Cerebellar cortex (tissue), 1 donor: ENCODE data around the gene STK4.

Experiments
- DNase-seq: peaks from one replicate; pipeline ENCODE4 v3.0.0-alpha.2; 2015; ENCODE audit warnings: low spot score

The STK4 gene

DNA sequence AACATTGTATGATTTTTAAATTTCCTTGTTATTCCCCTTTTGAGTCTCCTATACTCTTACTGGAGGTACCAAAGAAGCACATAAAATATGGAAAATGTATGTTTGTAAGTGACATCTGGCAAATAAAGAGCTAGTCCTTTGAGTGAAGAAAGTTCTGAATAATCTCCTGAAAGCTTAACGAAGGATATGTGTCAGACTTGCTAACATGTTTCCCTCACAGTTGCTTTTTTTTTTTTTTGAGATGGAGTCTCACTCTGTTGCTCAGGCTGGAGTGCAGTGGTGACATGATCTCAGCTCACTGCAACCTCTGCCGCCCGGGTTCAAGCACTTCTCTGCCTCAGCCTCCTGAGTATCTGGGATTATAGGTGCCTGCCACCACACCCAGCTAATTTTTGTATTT lies 63.6 kb downstream of the STK4 start:
- no peak for DNase-seq

DNA sequence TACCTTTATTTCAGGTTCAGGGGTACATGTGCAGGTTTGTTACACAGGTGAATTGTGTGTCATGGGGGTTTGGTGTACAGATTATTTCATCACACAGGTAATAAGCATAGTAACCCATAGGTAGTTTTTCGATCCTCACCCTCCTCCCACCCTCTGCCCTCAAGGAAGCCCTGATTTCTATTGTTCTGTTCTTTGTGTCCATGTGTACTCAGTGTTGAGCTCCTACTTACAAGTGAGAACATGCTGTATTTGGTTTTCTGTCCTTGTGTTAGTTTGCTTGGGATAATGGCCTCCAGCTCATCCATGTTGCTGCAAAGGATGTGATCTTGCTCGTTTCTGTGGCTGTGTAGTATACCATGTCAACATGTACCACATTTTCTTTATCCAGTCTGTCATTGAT lies 66.0 kb downstream of the STK4 start:
- DNase-seq: no peak

DNA sequence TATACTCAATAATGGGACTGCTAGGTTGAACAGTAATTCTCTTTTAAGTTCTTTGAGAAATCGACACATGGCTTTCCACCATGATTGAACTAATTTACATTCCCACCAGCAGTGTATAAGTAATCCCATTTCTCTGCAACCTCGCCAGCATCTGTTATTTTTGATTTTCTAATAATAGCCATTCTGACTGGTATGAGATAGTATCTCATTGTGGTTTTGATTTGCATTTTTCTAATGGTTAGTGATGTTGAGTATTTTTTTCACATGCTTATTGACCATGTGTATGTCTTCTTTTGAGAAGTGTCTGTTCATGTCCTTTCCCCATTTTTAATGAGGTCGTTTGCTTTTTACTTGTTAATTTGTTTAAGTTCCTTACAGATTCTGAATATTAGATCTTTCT lies 66.5 kb downstream of the STK4 start:
- DNase-seq: no peak

DNA sequence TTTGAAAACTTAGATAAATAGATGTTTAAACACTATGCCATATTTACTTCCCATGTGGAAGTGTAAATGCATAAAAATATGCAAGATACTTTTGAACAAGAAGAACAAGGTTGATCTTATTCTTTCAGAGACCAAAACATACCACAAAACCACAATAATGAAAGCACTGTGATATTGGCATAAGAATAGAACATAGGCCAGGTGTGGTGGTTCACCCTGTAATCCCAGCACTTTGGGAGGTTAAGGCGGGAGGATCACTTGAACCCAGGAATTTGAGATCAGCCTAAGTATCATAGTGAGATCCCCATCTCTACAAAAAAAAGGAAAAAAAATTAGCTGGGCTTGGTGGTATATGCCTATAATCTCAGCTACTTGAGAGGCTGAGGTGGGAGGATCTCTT lies 68.1 kb downstream of the STK4 start:
- DNase-seq: no peak

DNA sequence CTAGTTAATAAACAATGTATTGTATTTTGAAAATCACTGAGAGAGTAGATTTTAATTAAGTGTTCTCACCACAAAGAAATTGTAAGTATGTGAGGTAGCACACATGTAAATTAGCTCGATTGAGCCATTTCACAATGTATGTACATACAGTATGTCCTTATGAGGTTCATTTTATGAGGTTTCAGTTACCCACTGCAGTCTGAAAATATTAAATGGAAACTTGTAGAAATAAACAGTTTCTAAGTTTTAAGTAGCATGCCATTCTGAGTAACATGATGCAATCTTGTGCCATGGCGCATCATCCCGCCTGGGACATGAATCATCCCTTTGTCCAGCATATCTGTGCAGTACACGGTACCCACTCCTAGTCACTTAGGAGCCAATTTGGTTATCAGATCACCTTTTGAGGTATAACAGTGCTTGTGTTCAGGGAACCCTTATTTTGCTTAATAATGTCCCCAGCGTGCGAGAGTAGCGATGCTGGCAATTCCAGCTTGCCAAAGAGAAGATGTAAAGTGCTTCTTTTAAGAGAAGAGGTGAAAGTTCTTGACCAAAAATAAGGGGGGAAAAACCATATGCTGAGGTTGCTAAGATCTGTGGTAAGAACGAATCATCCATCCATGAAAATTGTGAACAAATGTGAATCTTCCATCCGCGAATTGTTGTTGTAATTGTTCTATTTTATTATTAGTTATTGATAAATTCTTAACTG lies 69.9 kb downstream of the STK4 start:
- DNase-seq: no peak

DNA sequence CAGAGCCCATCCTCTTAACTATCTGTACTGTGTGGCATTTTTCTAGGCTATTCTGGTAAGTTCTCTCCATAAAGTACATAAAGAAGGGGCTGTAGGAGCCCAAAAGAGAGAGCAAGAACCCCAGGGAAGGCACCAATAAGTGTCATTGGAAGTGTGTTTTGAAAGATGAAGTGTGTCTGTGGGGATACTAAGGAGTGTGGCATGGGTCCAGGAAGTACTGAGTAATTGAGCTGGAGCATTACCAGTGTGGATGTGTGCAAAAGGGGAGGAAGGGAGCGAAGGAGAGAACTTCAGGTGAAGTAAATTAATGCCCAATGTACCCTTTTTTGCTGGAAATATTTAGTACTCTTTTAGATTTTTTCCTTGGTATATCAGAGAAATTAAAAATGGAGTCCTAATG lies 70.7 kb downstream of the STK4 start:
- no peak for DNase-seq

DNA sequence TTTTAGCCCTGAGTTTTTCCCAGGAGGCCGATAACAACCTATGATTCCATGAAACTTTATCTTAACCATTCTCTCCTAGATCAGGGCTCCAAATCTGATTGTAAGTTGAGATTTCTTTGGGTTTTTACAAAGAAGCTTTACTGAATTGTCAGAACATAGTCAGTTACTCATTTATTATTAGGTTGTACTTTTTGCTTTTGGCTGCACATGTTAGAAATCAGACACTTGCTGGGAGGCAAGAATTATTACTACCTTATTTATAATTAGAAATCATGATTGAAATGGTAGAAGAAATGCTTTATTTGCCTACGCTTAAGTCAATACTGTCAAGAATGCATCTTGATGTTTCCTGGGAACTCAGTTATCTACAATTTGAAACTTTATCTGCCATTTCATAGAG lies 71.3 kb downstream of the STK4 start:
- DNase-seq: no peak

DNA sequence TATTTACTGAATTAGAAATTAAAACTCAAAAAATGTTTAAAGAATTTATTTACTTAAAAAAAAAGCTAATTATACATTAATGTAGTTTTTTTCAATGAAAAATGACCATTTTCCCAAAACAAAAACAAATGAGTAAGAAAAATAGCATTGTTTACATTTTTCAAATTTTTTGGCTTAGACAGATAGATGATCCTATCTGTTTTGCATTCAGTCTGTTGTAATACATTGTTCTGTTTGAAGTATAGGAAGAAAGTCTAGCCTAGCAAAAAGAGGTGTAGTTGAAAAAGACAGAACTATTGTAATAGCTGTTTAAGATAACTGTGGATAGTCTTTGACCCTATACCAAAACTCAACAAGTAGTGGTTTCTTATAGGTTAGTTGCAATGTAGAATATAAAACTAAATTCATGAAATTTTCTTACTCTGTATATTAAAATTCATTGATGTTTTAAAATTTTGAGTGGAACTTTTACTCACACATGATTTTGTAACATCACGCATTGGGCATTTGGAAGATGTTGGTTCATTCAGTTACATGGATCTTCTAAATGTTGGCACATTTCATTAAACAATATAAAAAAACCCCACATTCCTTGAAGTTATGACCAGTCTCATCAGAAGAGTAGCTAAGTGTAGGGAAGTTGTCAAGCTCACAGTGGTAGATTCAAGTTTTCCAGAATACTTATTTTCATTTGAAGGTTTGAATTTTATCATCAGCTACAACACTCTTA lies 72.6 kb downstream of the STK4 start:
- DNase-seq: no peak

DNA sequence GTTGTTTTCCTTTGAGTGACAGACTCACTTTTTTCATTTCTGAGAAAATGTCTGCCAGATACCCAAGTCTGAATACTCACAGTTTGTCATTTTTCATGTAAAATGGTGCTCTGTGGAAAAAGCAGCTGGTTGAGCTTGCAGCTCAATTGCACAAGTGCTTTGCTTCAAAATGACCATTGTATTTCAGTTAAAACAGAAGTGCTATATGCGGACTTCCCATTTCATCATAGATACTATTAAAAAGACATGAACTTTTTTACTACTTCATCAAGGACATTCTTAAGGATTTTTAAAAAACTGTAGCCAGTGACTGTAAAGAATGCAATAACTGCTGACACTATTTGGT lies 73.1 kb downstream of the STK4 start:
- no peak for DNase-seq

DNA sequence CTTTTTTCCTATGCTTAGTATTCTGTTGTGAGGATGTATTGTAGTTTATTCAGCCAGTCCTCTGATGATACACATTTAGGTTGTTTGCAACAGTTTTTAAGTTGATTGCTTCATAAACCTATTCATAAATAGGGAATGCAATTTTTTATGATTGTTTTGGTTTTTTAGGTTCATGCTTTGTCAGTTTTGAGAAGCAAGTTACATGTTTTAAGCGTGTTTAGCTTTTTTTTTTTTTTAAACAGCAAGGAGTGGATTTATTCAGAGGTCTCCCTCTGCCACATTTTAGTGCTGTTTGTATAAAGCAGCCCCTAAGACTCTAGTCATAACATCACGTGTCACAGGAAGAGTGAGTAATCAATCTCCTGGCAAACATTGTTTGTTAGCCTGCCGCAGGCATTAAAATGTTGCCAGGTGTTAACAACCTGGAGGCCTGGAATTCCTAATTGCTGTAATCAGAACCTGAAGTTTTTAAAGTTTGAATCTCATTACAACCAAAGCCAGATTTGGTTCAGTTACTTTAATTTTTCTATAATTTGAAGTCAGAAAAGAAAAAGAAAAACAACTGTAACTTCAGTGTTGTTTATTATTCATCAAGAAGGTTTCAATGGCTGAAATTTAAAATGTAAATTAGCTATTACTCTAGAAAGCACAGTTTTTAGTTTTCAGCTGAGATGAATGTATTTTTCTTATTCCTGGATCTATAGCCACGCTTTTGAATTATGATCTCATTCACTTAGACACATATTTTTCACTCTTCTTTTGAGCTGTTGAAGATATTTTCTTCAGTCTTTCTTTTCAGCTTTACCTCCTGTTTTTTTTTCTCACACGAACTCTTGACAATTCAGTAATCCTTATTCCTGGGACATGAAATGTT lies 75.4 kb downstream of the STK4 start:
- no peak for DNase-seq

DNA sequence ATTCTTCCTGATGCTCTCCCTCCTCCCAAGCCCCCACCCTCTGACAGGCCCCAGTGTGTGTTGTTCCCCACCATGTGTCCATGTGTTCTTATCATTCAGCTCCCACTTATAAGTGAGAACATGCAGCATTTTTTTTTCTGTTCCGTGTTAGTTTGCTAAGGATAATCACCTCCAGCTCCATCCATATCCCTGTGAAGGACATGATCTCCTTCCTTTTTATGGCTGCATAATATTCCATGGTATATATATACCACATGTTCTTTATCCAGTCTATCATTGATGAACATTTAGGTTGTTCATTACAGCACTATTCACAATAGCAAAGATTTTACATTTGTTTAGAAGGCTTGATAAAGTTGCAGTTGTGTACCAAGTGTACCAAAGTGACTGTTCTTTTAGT lies 76.7 kb downstream of the STK4 start:
- DNase-seq: no peak

DNA sequence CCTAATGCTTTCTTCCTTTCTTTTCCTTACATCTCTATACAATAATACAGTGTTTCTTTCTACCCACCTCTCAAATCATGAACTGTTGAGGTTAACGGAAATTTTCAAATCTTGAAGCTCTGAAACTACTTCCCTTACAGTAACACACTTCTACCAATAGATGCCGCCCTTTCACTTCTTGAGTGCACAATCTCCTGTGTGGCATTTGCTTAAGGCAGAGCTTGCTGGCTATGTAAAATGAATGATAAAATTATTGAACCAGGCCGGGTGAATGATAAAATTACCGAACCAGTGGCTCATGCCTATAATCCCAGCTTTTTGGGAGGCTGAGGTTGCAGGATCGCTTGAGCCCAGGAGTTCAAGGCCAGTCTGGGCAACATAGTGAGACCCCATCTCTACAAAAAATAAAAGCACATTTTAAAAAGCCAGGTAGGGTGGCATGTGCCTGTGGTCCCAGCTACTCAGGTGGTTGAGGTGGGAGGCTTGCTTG lies 77.8 kb downstream of the STK4 start:
- DNase-seq: peak; percentile 79

DNA sequence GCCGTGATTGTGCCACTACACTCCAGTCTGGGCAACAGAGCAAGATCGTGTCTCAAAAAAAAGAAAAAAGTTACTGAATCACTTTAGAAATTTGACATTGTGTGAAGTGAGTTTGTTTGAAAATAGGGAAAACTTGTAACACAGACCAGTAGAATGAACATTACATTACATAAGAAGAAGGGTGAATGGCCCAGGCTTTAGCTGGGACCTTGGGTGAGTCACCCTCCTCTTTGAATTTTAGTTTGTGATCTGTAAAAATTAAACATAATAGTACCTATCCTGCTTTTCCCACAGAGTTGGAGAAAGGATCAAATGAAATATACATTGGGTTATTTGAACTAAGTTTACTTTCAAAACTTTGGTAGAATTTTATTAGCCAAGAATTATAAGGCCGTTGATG lies 78.3 kb downstream of the STK4 start:
- DNase-seq: no peak

DNA sequence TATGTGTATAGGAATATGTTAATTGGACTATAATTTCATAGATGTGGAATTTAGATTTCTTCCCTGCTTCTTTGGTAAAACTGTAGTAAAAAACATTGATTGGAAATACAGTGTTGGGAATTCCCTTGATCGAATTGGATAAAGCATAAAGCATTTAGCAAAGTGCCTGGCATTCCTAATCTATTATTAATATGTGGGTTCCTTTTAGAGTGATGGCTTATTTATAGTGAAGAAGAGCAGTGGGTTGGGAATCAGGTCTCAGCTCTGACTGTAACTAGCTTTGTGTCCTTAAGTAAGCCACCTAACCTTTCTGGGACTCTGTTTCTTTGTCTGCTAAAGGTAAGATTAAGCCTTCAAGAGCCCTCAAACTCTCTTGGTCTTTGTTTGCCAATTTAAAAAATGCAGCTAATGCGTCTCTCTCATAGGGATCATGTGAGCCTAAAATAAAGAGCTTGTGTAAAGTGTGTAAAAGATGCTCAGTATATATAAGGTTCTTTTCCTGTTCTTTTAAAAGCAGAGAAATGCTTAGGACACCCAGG lies 81.3 kb downstream of the STK4 start:
- DNase-seq: no peak

DNA sequence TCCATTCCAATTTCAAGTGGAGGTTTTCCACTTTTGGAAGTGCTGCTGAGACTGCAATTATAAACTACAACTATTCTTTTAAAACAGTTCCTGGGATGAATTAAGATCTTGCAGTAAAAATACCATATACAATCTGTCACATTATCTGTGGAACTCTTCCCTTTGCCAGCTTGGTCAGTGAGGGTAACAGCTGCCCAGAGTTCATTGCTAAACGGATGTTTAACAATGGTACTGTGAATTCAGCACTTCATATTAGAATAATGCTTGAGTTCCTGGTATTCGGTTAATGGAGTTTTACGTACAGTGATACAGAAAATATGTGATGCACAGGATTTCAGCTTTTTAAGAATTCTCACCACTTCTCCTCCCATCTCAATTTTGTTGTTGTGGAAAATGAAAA lies 83.1 kb downstream of the STK4 start:
- DNase-seq: no peak

DNA sequence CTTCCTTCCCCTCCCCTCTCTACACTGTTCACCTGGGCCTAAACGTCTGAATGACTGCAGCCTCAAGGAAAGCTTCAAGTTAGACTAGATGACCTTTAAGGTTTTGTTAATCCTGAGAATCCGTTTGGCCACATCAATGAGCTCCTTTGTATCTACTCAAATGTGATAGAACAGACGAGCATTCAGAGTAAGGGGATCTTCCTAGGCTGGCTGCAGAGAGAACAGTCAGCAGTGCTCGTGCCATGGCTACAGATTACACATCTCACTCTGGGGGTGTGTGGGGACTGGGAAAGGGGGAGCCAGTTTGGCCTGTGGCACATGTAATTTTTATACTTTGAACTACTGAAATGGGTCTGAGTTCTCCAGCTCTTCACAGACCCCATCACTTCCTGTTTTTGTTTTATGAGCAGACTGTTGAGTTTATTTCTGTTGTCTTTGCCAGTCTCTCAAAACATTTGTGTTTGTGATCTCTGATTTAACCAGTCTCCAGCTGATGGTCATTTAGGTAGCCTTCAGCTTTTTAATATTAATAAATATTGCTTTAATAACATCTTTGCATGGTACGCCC lies 83.7 kb downstream of the STK4 start:
- DNase-seq: no peak

DNA sequence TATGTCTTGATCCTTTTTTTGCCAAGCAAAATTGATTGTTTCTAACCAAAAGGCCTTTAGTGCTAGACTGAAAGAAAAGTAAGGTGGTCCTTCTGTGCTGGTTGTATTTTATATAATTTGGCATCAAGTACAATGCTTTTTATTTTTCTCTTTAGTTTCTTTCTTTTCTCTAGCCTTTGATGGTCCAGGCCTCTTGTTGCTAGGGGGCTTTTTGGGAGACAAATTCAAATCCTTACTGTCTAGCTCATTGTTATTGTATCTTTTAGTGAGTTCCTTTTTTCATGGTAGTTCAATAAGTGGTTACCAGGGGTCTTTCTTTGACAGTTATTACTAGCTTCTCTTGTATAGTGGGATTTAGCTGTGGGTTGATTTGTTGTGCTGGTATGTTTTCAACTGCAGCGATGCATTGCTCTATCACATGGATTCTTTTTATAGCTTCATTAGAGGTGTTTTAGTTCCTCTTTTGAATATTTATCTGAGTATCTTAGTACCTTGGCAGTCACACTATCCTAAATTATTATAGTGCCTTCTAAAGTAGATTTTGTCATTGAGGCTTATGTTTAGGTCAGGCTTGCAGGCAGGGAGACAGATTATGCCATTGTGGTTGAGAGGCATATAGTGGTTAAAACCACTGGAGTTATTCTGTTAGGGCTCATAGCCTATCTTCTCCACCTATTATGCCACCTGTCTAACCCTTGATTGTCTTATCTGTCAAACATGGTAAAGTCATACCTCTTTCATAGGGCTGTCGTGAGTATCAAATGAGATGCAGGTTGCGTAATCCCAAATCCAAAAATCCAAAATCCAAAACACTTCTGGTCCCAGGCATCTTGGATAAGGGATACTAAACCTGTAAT lies 85.1 kb downstream of the STK4 start:
- DNase-seq: no peak

DNA sequence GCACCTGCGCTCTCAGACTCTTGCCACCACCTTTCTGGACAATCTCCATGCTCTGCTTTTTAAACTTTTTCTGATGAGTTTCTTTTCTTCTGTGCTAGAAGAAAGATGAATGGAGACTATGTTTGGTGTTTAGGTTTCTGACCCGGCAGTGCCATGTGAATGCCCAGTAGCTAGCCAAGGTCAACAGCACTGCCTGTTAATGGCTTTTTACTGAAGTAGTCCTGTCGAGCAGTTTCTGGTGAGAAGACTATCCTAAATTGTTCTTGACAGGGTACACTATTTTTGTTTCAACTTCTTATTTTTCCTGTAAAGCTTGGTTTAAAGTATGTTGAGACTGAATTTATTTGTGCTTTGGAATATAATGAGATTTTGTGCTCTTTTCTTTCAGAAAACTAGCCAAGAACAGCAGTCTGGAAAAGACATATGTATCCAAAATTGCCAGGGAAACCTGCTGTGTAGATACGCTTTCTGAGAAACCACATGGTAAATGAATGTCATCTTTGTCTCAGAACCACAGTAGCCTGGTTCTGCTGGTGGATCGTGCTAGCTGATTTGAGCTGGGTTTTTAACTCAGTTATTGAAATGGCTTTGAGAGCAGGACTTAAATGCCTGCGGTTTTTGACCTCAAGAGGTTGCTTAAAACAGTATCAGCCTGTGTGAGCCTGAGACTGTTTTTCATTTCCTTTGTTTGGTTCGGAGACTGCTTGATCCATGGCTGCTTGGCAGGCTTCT lies 86.6 kb downstream of the STK4 start:
- peak; percentile 38 for DNase-seq

DNA sequence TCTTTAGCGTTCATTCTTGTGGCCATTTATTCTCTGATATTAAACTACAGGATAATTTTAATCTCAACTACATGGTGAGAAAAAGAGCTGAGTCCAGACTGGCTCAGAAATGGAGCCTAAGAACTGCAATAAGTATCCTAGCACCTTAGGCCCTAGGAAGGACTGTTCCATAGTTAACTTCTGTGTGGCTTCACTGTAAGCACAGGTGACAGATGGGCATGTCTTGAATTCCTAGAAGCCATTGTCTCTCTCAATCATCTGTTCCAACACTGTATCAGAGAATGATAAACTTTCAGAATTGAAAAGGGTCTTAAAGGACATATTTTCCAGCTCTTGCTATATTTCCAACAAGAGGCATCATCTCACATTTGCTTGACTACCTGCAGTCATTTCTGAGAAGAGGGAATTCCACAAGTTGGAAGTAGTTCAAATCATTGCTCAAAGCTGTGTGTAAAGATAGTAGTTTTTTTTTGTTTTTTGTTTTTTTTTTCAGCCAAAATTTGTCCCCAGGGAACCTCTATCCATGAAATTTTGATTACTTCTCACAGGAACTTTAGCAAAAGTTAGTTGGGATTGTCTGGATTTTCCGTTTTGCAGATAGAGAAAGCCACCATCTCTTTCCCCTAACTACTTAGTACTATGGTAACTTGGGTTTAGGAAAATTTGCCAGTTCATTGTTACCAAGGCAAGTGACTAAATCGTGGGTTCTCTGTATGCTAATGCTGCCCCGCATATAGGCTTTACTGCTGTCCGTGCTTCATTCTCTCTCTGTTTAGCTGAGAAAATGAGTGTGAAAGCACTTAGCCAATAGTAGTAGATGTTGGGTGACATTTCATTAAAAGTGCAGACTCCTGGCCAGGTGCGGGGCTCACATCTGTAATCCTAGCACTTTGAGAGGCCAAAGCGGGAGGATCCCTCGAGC lies 87.4 kb downstream of the STK4 start:
- no peak for DNase-seq

DNA sequence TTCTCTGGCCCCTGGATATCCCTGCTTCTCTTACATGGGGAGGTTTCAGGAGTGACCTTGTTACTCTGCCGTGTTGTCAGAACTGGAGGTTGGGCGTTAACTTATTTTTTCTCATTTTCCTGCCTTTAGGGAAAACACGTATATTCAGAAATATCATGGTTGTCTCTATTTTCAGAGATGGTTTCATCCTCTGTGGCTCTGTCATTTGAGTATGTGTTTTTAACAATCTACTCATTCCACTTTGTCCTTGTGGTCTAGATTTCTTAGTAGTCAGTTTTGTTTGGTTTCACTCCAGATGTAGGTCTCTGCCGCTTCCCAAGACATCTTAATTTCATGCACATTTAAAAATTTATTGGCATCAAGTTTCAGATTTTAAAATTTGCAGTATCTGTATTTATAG lies 88.7 kb downstream of the STK4 start:
- no peak for DNase-seq
